Uterus (tissue), 2 donors: ENCODE measurements around the gene ACVR2A.

Source experiments
- POLR2A ChIP-seq, 2 donors: fragments of 450-650 bp; IDR thresholded peaks; one replicate each; pipeline ENCODE4 v1.6.1; 2016; ENCODE audit warnings: antibody characterized with exemption in 2 of 2, mild to moderate bottlenecking in 1 of 2, moderate library complexity in 1 of 2
- TF ChIP-seq, protein P1 (sequence below), 4 experiments: fragments of 200-600 bp in 2 of 4; fragments of 450-650 bp in 2 of 4; sonication (generic) in 2 of 4; IDR thresholded peaks; one replicate each; pipeline ENCODE4 v1.5.1; 2016 to 2019; ENCODE audit warnings: antibody characterized with exemption in 4 of 4, mild to moderate bottlenecking in 2 of 4, moderate library complexity in 1 of 4

DNA sequence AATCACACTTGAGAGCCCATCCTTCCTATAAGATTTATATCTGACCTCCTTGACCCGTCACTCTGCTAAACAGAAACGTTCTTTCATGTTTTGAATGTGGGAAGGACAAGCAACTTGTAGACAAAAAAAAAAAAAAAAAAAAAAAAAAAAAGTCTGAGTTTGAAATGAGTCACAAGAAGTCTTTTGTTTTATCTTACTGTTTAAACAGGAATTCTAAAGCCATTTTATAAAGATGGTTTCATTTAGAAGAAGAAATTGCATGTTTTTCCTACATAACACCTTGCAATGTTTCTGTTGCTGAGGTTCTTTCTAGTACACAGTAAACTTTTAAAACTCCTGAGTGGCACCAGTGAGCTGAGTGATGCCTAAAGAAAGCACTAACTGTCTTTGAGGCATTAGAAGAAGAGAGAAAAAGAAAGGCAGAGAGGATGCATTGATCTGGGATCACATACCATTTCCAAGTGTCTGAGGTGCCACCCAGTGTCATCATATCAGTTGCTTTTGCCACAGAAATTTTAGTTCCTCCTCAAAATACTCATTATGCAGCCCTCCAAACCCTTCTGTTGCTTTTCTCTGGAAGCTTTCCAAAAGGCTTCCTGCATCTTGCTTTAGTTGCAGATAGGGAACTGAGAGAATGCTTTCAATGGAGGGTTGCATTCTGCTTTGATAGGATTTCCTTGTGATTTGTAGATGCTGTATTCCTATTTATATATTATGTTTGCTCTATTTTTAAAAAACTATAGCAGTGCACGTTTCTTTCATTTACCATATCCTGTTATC, 69.1 kb downstream of the ACVR2A start:
- TF ChIP-seq, protein P1, sequence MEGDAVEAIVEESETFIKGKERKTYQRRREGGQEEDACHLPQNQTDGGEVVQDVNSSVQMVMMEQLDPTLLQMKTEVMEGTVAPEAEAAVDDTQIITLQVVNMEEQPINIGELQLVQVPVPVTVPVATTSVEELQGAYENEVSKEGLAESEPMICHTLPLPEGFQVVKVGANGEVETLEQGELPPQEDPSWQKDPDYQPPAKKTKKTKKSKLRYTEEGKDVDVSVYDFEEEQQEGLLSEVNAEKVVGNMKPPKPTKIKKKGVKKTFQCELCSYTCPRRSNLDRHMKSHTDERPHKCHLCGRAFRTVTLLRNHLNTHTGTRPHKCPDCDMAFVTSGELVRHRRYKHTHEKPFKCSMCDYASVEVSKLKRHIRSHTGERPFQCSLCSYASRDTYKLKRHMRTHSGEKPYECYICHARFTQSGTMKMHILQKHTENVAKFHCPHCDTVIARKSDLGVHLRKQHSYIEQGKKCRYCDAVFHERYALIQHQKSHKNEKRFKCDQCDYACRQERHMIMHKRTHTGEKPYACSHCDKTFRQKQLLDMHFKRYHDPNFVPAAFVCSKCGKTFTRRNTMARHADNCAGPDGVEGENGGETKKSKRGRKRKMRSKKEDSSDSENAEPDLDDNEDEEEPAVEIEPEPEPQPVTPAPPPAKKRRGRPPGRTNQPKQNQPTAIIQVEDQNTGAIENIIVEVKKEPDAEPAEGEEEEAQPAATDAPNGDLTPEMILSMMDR (IDR thresholded peaks at IDR 0.05): no peak
- TF ChIP-seq POLR2A (IDR thresholded peaks at IDR 0.05): no peak
